Measurements from ENCODE around the gene MYMK.
"Not testable (repeated sequence)": the region's sequence is repeated elsewhere in the genome, so short reads cannot be mapped to it uniquely, and the experiment has no call there.

Gene MYMK

DNA sequence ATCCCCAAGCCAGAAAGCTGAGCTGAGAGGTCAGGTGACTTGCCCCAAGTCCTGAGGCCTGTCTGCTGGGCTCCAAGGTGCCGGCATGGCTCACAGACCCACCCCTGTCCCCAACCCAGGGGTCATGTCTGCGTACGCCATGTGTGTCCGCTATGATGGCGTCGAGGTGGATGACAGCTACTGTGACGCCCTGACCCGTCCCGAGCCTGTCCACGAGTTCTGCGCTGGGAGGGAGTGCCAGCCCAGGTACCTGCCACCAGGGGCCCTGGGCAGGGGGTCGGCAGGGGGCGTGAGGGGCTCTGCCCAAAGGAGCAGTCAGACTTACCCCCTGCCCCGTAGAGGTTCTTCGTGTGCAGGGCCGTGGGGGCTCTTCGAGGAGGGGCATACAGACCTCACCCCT, 42.1 kb upstream of the MYMK start:
- Mint-ChIP-seq H3K27ac (no peak overlapping the region), H3K4me1 (peaks cover 26% of the 10 kb centered on the region), H3K27me3 (ENCODE audit: low read depth) (peaks cover 16% of the 10 kb centered on the region), H3K4me3 (no peak overlapping the region), H3K9me3 (no peaks in the 10 kb centered on the region), H3K36me3 (ENCODE audit: low read depth) (no peaks in the 10 kb centered on the region)
- TF ChIP-seq, protein P1, sequence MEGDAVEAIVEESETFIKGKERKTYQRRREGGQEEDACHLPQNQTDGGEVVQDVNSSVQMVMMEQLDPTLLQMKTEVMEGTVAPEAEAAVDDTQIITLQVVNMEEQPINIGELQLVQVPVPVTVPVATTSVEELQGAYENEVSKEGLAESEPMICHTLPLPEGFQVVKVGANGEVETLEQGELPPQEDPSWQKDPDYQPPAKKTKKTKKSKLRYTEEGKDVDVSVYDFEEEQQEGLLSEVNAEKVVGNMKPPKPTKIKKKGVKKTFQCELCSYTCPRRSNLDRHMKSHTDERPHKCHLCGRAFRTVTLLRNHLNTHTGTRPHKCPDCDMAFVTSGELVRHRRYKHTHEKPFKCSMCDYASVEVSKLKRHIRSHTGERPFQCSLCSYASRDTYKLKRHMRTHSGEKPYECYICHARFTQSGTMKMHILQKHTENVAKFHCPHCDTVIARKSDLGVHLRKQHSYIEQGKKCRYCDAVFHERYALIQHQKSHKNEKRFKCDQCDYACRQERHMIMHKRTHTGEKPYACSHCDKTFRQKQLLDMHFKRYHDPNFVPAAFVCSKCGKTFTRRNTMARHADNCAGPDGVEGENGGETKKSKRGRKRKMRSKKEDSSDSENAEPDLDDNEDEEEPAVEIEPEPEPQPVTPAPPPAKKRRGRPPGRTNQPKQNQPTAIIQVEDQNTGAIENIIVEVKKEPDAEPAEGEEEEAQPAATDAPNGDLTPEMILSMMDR (IDR thresholded peaks at IDR 0.05; ENCODE audit: unreplicated experiment in 3 of 3), result no peak

DNA sequence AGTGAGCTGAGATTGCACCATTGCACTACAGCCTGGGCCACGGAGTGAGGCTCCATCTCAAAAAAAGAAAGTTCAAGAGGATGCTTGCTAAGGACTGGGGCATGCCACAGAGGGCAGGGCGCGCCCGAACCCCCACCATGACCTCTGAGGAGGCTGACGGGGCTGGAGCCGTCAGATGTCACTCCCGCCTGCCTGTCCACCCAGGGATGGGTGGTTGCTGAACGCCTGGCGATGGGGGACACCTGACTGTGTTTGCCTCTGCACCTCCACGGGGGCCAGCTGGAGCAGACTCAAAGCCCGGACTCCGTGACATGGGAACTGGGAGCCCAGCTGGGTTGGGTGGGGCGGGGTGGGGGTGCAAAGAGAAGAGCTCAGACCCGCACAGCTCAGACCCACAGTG, 41.6 kb upstream of the MYMK start:
- Mint-ChIP-seq H3K27me3 (ENCODE audit: low read depth) (peaks cover 16% of the 10 kb centered on the region), H3K27ac (no peak overlapping the region), H3K4me3 (no peak overlapping the region), H3K4me1 (peaks cover 30% of the 10 kb centered on the region), H3K36me3 (ENCODE audit: low read depth) (no peaks in the 10 kb centered on the region), H3K9me3 (no peaks in the 10 kb centered on the region)
- TF ChIP-seq, protein P1 (IDR thresholded peaks at IDR 0.05; ENCODE audit: unreplicated experiment in 3 of 3), result no peak

DNA sequence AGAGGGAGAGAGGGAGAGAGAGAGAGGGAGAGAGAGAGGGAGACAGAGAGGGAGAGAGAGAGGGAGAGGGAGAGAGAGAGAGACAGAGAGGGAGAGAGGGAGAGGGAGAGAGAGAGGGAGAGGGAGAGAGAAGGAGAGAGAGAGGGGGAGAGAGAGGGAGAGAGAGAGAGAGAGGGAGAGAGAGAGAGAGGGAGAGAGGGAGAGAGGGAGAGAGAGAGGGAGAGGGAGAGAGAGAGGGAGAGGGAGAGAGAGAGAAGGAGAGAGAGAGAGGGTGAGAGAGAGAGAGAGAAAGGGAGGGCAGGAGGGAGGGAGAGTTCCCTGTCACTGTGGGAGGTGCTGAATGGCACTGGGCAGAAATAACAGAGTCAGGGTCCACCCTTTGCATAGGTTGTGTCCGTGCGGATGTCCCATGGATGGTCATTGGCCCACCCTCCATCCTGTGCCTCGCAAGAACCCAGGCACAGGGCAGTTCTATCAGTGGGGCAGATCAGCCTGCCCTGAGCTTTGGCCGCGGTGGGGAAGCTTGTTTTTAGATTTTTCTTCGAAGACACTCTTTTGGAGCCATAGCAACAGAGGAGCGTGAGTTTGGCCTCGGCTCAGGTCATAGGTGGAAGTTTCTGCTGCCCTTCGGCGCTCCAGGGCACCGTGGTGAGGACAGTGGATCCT, 39.8 kb upstream of the MYMK start:
- peak overlapping the region; percentile 29 to 81 (median 52) for H3K27ac Mint-ChIP-seq
- no peaks in the 10 kb centered on the region for H3K36me3 Mint-ChIP-seq (ENCODE audit: low read depth)
- H3K27me3 Mint-ChIP-seq (ENCODE audit: low read depth), result peaks cover 15% of the 10 kb centered on the region
- peak overlapping the region in 1 of 3 experiments; percentile 35 for H3K4me3 Mint-ChIP-seq
- H3K9me3 Mint-ChIP-seq, result no peaks in the 10 kb centered on the region
- TF ChIP-seq, protein P1 (IDR thresholded peaks at IDR 0.05; ENCODE audit: unreplicated experiment in 3 of 3), result no peak
- peaks cover 38% of the 10 kb centered on the region for H3K4me1 Mint-ChIP-seq

DNA sequence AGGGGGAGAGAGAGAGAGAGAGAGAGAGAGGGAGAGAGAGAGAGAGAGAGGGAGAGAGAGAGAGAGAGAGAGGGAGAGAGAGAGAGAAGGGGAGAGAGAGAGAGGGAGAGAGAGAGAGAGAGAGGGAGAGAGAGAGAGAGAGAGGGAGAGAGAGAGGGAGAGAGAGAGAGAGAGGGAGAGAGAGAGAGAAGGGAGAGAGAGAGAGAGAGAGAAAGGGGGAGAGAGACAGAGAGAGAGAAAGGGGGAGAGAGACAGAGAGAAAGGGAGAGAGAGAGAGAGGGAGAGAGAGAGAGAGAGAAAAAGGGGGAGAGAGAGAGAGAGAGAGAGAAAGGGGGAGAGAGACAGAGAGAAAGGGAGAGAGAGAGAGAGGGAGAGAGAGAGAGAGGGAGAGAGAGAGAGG, 39.1 kb upstream of the MYMK start:
- H3K27ac Mint-ChIP-seq, result peak overlapping the region in 2 of 3 experiments; percentile 46 to 82
- not testable (repeated sequence) for H3K9me3 Mint-ChIP-seq; H3K36me3 Mint-ChIP-seq (ENCODE audit: low read depth)
- peak overlapping the region in 1 of 3 experiments; percentile 31 for H3K4me3 Mint-ChIP-seq
- peaks cover 15% of the 10 kb centered on the region for H3K27me3 Mint-ChIP-seq (ENCODE audit: low read depth)
- H3K4me1 Mint-ChIP-seq, result peaks cover 38% of the 10 kb centered on the region

DNA sequence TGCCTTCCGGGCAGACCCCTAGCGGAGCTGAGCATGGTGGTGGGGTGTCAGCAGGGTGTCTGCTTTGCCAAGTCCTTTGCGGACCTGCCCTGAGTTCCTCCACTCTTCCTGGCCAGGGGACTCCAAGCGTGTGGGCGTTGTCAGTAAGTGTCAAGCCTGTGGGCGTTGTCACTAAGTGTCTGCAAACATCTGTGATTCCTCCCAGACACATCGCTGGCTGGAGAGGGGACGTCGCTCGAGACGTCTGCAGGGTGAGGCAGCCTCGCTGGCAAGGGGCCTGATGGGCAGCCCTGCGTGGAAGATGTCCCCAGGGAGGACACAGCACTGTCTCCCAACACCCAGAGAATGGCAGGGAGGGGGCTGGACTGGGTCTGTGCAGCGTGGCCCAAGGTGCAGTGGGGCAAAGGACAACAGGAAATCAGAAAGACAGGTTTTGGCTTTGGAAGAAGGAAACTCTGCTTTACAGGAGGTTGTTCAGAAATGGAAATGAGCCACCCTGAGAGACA, 38.6 kb upstream of the MYMK start:
- H3K27ac Mint-ChIP-seq, result peak overlapping the region in 2 of 3 experiments; percentile 46 to 82
- peak overlapping the region in 2 of 3 experiments; percentile 31 to 46 for H3K4me3 Mint-ChIP-seq
- peaks cover 15% of the 10 kb centered on the region for H3K27me3 Mint-ChIP-seq (ENCODE audit: low read depth)
- no peaks in the 10 kb centered on the region for H3K9me3 Mint-ChIP-seq
- no peaks in the 10 kb centered on the region for H3K36me3 Mint-ChIP-seq (ENCODE audit: low read depth)
- H3K4me1 Mint-ChIP-seq, result peaks cover 41% of the 10 kb centered on the region
- TF ChIP-seq, protein P1 (IDR thresholded peaks at IDR 0.05; ENCODE audit: unreplicated experiment in 3 of 3), result no peak

DNA sequence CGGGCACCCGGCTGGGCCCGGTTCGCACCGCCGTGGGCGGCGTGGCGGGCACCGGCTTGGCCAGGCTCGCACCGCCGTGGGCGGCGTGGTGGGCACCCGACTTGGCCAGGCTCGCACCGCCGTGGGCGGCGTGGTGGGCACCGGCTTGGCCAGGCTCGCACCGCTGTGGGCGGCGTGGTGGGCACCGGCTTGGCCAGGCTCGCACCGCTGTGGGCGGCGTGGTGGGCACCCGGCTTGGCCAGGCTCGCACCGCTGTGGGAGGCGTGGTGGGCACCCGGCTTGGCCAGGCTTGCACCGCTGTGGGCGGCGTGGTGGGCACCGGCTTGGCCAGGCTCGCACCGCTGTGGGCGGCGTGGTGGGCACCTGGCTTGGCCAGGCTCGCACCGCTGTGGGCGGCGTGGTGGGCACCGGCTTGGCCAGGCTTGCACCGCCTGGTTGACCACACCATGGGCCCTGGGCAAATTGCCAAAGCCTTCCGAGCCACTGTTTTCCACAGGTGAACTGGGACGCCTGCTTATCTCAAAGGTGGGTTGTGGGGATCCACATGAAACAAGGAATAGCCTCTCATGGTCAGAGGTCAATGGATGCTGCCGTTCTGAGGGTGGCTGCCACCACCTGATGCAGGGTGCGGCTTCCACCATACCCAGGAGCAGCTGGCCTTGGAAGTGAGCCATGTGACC, 38.0 kb upstream of the MYMK start:
- peak overlapping the region in 1 of 3 experiments; percentile 19 for H3K4me3 Mint-ChIP-seq
- no peaks in the 10 kb centered on the region for H3K9me3 Mint-ChIP-seq
- peaks cover 14% of the 10 kb centered on the region for H3K27me3 Mint-ChIP-seq (ENCODE audit: low read depth)

More for the DNA sequence above, 38.0 kb upstream of the MYMK start:
- peak overlapping the region in 2 of 3 experiments; percentile 46 to 82 for H3K27ac Mint-ChIP-seq
- TF ChIP-seq, protein P1 (IDR thresholded peaks at IDR 0.05; ENCODE audit: unreplicated experiment in 3 of 3), result no peak
- H3K4me1 Mint-ChIP-seq, result peaks cover 47% of the 10 kb centered on the region
- H3K36me3 Mint-ChIP-seq (ENCODE audit: low read depth), result no peaks in the 10 kb centered on the region

All from nephron (organoid).